ENCODE results near the gene KRTAP23-1.

KRTAP23-1 gene

DNA sequence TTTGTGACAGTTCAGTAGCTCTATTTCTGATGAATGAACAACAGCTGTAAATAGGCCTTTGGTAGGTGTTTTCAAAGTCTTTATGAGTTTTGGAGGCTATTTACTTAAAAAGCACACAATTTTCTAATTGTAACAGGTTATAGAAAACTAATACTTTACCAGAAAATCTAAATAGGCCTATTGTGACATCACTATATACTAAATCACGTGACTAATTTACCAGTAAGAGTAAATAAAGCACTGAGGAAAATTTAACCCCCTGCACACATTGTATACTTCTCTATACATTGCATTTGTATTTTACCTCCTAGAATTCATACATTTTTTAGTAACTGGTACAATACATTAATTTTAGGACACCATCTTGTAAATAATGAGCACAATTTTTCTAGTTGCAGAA, 43.3 kb downstream of the KRTAP23-1 start:
- no peak for DNase-seq
